A204.1 (cell line): ENCODE data around the gene VWA2.
"Not testable (repeated sequence)": the region's sequence is repeated elsewhere in the genome, so short reads cannot be mapped to it uniquely, and the experiment has no call there.

Source experiments
- FAIRE-seq: peaks from 2 replicates; lab custom pipeline; 2012; peaks lifted over from hg19 to GRCh38; lab: Jason Lieb, UNC

VWA2 gene

GRCh38 chr10:114320249-114321116, 81.4 kb downstream of the VWA2 start:
- no peak for FAIRE-seq

- FAIRE-seq, result no peak
These were observed 83.3 kb downstream of the VWA2 start for GRCh38 chr10:114322344-114322743.

GRCh38 chr10:114323023-114323422, 84.0 kb downstream of the VWA2 start:
- FAIRE-seq, result no peak

GRCh38 chr10:114326795-114327194, 87.7 kb downstream of the VWA2 start:
- FAIRE-seq, result no peak

GRCh38 chr10:114327537-114328440, 88.7 kb downstream of the VWA2 start:
- FAIRE-seq, result no peak

GRCh38 chr10:114328441-114328812, 89.4 kb downstream of the VWA2 start:
- FAIRE-seq, result no peak

- FAIRE-seq, result no peak
These were observed 89.8 kb downstream of the VWA2 start for GRCh38 chr10:114328874-114329273.

GRCh38 chr10:114329634-114330365, 90.7 kb downstream of the VWA2 start:
- no peak for FAIRE-seq

- no peak for FAIRE-seq
These were observed 93.5 kb downstream of the VWA2 start for GRCh38 chr10:114332301-114333192.

- not testable (repeated sequence) for FAIRE-seq
These were observed 94.4 kb downstream of the VWA2 start for GRCh38 chr10:114333441-114333840.

GRCh38 chr10:114334301-114334700, 95.2 kb downstream of the VWA2 start:
- no peak for FAIRE-seq

- FAIRE-seq, result no peak
These were observed 96.6 kb downstream of the VWA2 start for GRCh38 chr10:114335614-114336013.

GRCh38 chr10:114336823-114337509, 97.9 kb downstream of the VWA2 start:
- FAIRE-seq, result no peak

- no peak for FAIRE-seq
These were observed 98.7 kb downstream of the VWA2 start for GRCh38 chr10:114337510-114338462.

- no peak for FAIRE-seq
These were observed 101.8 kb downstream of the VWA2 start for GRCh38 chr10:114340816-114341215.
